Measurements from ENCODE around the gene TRABD2A.

The TRABD2A gene

GRCh38 chr2:84894131-84894586 is 13.3 kb upstream of the TRABD2A start:
- no peak overlapping the region for H3K27ac ChIP-seq
- no peak for TF ChIP-seq ZFX (IDR thresholded peaks at IDR 0.05; ENCODE audit: borderline replicate concordance)
- no peak for TF ChIP-seq CTCF (IDR thresholded peaks at IDR 0.05)

- TF ChIP-seq ZFX (IDR thresholded peaks at IDR 0.05; ENCODE audit: borderline replicate concordance): no peak
- no peak for TF ChIP-seq CTCF (IDR thresholded peaks at IDR 0.05)
- H3K27ac ChIP-seq: no peak overlapping the region
These were observed 10.6 kb upstream of the TRABD2A start for GRCh38 chr2:84891355-84892010.

- TF ChIP-seq CTCF (IDR thresholded peaks at IDR 0.05): no peak
- no peak for TF ChIP-seq ZFX (IDR thresholded peaks at IDR 0.05; ENCODE audit: borderline replicate concordance)
- H3K27ac ChIP-seq: no peak overlapping the region
These were observed 8.4 kb upstream of the TRABD2A start for GRCh38 chr2:84889332-84889731.

GRCh38 chr2:84888401-84889276 is 7.8 kb upstream of the TRABD2A start:
- no peak overlapping the region for H3K27ac ChIP-seq
- TF ChIP-seq ZFX (IDR thresholded peaks at IDR 0.05; ENCODE audit: borderline replicate concordance) (no peak), CTCF (IDR thresholded peaks at IDR 0.05) (no peak)

- no peak overlapping the region for H3K27ac ChIP-seq
- TF ChIP-seq ZFX (IDR thresholded peaks at IDR 0.05; ENCODE audit: borderline replicate concordance) (no peak), CTCF (IDR thresholded peaks at IDR 0.05) (no peak)
These were observed 5.9 kb upstream of the TRABD2A start for GRCh38 chr2:84886791-84887190.

GRCh38 chr2:84885111-84885510 is 4.2 kb upstream of the TRABD2A start:
- H3K27ac ChIP-seq: no peak overlapping the region
- TF ChIP-seq ZFX (IDR thresholded peaks at IDR 0.05; ENCODE audit: borderline replicate concordance): no peak
- no peak for TF ChIP-seq CTCF (IDR thresholded peaks at IDR 0.05)

- H3K27ac ChIP-seq: no peak overlapping the region
- TF ChIP-seq CTCF (IDR thresholded peaks at IDR 0.05): no peak
These were observed 3.6 kb upstream of the TRABD2A start for GRCh38 chr2:84884449-84884848.

All from 22Rv1 (cell line).